Ammon's horn (tissue), 1 donor: ENCODE data around the gene FNTB.
A peak's percentile ranks its signal among the peaks of the same experiment; 100 is the strongest.
"Not testable (repeated sequence)": the region's sequence is repeated elsewhere in the genome, so short reads cannot be mapped to it uniquely, and the experiment has no call there.

ENCODE experiments used
- DNase-seq: peaks from one replicate; pipeline ENCODE4 v3.0.0-alpha.2; 2016; ENCODE audit warnings: low spot score

The FNTB gene

DNA sequence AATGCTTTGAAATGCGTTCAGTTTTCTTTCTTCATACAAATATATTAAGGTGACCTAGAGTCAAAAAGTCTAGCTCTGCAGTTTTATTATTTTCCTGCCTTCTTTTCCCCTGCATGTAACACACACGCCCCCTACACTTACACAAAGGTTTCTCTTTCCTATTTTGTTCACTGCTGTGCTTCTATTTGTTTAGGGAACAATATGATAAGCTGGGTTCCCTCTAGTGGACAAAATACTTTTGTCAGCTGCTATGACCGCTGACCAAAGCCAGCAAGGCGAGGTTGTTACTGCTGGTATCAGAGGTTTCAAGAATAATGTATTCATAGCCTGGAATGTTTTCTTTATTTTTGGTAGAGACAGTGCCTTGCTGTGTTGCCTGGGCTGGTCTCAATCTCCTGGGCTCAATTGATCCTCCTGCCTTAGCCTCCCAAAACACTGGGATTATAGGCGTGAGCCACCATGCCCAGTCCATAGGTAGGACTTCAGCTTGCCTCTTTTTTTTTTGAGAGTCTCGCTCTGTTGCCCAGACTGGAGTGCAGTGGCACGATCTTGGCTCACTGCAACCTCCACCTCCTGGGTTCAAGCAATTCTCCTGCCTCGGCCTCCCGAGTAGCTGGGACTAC is 33.4 kb downstream of the FNTB start:
- DNase-seq = peak; percentile 87

DNA sequence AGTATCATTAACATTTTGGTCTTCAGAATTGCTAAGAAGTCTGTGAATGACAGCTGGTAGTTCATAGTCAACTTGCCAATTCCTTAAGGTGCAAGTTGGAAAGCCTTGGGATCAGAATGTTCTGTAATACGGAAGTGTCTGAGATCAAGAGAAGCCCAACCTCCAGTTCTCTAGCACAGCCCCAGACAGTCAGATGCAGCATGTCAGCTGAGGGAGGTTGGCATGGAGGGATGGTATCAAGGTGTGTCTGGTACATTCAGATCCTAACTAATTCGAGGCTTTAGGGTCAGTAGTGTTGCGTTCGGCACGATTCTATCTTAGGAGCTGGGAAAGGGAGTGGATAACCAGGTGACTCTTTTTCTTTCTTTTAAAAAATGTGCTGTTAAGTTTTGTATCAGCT is 38.3 kb downstream of the FNTB start:
- DNase-seq = no peak

DNA sequence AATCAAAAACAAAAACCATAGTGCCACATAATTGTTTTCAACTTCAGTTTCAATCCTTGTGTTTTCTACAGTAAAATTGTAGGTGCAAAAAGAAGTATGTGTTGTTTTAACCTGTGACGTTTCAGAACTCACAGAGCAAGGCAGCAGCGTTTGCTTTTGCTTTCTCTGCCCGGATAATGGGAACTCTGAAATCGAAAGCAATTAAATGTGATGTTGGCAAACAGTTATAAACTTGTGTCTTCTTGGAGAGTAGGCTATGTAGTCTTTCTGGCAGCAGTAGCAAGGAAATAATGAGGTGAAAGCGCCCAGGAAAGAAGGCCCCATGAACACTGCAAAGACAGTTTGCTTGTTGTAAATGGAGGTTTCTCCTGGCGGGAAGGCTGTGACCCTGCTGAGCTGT is 39.1 kb downstream of the FNTB start:
- DNase-seq = no peak

DNA sequence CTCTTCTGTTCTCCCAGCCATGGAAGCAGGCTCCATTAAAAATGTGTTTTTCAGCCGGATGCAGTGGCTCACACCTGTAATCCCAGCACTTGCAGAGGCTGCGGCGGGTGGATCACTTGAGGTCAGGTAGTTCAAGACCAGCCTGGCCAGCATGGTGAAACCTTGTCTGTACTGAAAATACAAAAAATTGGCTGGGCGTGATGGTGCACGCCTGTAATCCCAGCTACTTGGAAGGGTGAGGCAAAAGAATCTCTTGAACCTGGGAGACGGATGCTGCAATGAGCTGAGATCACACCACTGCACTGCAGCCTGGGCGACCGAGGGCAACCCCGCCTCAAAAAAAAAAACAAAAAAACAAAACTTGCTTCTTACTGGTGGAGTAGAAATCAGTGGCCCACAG is 39.8 kb downstream of the FNTB start:
- no peak for DNase-seq

DNA sequence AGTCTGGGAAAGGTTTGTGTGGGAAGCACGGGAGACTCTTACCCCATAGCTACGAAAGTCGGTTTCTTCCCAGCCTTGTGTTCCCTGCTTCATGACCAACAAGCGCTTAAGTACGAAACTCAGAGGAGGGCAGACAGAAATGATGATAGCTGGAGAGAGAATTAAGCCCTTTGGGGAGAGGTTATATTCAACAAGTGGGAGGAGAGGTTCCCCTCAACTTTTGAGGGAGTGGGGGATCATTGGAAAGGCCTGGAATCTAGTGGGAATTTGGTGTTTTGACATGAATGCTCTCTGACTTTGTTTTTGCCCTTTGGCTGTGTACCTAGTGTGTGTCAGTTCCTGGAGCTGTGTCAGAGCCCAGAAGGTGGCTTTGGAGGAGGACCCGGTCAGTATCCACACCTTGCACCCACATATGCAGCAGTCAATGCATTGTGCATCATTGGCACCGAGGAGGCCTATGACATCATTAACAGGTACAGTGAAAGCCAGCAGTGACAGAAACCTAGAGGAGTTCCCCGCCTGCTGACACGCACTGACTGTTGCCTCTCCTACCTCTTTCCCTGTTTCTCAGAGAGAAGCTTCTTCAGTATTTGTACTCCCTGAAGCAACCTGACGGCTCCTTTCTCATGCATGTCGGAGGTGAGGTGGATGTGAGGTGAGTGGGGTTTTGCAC is 40.6 kb downstream of the FNTB start:
- DNase-seq = no peak

DNA sequence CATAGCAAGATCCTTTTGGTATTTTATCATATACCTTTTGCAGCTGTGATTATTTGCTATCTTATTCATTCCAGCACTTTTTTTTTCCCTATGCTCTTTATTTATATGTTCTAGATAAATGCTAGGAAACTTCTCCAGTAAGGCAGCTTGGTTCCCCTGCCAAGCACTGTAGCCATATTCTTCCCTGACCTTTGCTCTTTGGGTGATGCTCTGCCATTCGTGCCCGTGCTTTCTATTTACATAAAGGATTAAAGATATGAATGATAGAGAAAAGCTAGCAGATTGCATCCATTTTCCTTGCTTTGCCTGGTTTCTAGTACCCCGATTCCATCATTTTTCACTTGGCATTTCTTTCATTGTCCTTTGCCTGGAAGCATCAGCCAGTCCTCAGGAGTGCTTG is 42.2 kb downstream of the FNTB start:
- no peak for DNase-seq

DNA sequence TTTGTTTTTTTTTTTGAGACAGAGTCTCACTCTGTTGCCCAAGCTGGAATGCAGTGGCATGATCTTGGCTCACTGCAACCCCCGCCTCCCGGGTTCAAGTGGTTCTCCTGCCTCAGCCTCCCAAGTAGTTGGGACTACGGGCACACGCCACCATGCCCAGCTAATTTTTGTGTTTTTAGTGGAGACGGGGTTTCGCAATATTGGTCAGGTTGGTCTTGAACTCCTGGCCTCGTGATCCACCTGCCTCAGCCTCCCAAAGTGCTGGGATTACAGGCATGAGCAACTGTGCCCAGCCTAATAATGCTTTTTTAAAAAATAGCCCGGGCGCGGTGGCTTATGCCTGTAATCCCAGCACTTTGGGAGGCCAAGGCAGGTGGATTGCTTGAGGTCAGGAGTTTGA is 44.6 kb downstream of the FNTB start:
- DNase-seq = not testable (repeated sequence)

DNA sequence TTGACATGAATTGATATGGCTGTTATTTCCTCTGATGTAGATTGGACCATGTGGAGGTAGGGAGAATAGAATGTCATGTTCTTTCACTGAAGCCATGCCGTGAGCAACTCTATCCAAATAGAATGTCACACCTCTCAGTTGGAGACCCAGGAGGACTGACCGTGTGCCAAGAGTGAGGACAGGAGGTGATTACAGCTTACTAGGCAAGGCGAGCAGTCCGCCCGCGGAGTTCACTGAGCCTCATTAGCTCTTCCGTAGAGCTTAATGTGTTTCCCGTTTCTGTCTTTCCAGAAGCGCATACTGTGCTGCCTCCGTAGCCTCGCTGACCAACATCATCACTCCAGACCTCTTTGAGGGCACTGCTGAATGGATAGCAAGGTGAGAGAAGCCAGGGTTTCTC is 45.6 kb downstream of the FNTB start:
- DNase-seq = no peak

DNA sequence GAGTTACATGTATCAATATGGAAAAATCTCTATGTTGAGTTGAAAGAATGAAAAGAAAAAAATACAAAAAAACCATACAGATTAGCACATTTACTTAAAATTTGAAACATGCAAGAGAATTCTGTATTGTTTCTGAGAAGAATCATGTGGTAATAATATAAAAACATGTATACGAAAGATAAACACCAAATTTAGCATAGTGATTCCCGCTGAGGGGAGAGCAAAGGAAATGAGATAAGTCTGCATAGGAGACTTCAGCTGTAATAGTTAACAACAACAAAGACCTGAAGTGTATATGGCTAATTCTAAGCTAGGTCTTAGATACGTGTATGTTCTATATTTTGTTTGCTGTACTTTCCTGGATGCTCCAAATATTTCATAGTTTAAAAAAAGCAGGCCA is 46.5 kb downstream of the FNTB start:
- no peak for DNase-seq

DNA sequence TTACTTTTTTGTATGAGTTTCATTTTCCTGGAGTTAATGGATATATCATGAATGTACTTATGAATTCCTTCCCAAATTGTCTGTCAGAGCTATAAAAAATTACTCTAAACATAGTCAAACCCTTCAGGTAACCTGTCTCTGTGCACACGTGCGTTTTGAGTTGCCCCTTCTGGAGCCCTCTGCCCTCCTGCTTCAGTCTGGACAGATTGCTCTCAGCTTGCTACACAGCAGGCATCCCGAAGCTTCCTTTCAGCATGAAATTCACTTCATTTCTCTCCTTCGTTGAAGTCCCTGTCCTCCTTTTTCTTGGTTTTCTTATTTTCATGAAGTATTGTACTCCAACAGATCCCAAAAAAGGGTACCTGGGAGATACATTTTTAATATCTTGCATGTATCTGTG is 47.3 kb downstream of the FNTB start:
- DNase-seq = no peak

DNA sequence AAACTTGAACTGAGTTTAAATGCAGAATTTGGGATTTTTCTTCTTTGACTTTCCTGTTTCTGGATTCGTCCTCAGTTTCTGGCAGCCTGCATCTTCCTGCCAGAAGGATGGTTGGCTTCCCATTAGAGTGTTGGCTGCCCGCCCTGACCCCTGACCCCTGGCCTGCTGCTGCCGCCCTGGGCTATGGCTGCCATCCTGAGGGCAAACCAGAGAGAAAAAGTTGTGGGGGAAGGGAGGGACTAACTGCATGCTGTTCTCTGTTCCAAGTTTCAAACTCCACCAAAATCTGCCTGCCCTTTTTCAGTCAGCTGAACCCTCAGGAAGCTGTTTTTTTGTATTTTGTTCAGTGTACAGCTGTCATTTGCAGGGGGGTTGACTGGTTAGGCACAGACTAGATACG is 48.4 kb downstream of the FNTB start:
- peak; percentile 62 for DNase-seq

DNA sequence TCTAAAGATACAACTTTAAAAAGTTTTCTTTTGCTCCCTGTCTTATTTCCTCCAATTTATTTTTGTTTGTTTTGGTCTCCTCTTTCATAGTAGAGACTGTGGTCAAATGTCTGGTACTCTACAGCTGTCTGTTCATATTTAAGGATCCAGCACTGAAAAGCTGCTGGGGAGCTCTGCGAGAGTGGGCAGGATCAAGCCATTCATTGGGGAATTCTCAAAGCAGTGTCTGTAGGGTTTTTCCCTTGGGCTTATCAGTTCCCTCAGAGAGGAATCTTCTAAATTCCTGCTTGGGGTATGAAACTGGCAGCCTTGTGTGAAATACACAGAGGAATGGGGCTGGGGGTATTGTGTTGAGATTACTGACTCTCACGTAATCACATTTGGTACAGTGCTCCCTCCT is 52.3 kb downstream of the FNTB start:
- no peak for DNase-seq

DNA sequence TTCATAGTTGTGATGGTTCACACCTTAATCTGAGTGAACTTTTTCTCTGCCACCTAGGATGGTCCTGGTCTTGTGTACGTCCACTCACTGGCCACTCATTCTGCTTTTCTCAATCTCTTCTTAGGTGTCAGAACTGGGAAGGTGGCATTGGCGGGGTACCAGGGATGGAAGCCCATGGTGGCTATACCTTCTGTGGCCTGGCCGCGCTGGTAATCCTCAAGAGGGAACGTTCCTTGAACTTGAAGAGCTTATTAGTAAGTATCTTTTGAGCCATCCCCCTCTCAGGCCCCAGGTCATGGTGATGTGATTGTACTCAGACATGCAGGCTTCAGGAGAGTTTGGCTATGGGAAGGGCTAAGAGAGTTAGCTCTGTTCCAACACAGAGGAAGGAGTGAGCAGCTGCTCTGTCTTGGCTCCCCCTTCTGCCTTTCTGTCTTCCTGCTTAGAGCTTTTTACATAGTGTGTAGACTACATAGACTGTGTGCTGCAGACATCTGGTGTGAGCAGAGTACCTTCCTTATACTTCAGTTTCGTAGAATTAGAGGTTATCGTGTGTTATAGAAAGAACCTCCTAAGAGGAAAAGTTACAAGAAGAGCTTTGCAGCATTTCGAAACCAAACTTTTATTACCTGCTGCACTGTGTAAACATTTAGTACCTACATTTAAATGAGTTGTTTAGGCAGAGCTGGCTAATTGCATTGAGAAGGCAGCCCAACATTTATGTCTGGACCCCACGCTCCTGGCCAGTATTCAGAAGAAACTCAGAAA is 54.2 kb downstream of the FNTB start:
- DNase-seq = no peak

DNA sequence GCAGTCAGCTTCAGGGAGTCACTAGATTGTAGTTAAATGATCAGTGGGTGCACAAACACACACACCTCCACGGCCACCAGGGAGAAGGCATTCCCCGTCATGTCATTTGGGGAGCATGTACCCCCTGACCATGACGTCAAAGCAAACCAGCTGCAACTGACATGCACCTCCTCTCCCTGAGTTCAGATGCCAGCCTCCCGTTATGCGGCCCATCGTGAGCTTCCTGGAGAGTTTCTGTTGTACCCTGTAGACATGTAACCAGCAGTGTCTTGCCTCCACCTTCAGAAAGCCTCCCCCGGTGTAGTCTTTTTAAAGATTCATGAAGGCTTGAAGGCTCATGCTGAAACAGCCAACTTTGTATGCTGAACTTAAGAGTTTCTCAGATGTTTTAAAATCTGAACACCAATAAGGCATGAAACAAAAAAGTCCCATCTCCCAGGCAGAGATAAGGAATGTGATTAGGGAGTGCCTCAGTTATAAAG is 54.8 kb downstream of the FNTB start:
- DNase-seq = no peak

DNA sequence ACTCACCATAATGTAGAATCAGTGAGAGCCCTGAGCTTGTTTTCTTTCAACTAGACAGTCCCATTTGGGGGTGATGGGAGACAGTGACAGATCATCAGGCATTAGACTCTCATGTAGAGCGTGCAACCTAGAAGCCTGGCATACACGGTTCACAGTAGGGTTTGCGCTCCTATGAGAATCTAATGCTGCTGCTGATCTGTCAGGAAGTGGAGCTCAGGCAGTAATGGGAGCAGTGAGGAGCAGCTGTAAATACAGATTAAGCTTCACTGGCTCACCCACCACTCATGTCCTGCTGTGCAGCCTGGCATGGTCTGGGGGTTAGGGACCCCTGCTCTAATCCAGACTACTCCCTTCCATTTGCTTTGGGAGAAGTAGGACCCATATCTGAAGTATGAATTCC is 55.6 kb downstream of the FNTB start:
- DNase-seq = no peak

DNA sequence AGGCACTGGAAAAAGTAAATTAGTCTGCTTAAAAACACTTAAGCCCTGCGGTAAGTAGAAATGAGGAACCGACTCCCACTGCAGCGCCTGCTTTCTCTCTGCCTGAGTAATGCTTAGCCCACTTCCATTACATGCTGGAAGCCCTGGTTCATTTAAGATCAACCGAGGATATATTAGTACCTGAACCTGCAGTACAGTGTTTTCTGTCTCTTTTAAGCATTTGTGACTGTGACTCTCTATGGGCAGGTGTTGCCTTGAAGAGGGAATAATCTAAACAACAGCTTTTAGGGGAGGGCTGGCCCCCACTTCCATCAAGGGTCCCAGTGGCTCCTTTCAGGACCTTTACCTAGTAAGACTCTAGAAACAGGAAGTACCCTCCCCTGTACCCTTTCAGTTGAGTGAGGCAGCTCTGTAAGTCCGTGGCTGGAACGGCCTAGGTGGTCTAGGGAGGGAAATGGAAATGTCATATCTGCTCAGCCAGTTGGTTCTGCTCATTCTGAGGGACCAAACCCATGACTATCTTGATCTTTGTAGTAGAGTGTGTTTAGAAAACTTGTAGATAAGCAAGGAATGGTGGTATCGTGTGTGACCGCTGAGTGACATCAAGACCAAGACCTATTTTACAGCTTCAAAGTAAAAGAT is 56.2 kb downstream of the FNTB start:
- DNase-seq = peak; percentile 42

DNA sequence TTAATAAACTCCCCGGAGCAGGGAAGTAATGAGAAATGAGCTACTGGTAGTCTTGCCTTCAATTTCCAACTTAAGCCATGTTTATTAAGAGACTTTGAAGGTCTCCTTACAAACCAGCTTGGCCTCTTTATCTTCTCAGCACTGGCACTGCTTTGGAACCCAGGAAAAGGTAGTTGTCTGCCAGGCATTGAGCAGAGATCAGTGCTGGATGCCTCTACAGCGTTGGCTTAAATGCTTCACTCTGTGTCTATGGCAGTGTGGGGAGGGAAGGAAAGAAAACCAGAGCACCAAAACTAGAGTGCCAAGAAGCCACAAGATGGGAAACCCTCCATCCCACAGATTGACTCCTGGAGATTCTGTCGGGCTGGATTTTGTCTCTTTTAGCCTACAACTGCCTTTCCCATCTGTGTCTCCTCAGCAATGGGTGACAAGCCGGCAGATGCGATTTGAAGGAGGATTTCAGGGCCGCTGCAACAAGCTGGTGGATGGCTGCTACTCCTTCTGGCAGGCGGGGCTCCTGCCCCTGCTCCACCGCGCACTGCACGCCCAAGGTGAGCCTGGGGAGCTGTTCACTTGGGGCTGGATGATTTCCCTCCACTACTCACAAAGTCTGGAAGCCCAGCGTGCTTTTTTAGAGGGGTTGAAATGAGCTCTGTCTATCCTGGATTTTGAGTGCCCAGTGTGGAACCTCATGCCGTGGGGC is 57.3 kb downstream of the FNTB start:
- no peak for DNase-seq

DNA sequence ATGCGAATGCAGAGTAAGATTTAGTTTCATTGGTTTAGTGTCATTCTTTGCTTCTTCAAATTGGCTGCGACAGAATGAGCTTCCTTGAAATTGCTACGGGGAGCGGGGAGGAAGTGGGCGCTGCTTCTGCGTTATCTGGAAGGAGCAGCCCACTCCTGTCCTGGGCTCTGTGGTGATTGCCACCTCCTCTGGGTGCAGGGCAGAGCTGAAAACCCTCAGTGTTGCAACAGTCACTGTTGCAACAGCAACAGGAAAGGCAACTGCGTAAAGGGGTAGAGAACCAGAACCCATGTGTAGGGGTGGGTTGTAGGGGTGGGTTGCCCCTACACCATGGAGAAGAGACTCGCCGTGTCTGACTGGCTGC is 57.9 kb downstream of the FNTB start:
- DNase-seq = peak; percentile 68

DNA sequence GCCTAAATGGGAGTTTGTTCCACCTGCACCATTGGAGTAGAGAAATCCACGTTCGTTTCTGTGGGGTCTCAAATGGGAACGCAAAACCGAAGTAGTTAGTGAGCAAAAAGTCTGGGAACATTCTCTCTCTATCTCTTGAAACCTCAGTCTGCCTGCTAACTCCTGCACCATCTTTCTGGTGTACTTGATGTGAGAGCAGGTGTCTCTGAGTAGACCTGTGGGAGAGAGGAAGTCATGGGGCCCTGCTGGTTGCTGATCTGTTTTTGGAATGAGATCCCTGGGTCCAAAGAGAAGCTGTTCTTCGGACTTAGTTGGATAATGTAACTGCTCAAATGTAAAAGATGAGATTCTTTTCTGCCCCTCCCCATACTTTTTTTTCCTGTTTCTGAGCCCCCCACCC is 58.3 kb downstream of the FNTB start:
- DNase-seq = no peak

DNA sequence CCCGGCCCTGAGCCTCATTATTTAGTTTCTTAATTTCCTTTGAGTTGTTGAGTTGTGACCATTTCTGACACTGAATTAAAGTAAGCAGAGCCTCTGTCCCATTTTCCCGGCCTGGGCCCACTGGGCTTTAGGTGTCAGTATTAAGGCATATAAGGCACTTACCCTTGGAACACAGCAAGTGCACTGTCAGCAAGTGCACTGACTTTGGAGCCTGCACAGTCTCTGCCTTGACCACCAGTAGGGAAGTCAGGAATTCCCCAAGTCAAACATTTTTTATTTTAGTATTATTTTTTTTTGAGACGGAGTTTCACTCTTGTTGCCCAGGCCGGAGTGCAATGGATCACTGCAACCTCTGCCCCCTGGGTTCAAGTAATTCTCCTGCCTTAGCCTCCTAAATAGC is 59.0 kb downstream of the FNTB start:
- no peak for DNase-seq

DNA sequence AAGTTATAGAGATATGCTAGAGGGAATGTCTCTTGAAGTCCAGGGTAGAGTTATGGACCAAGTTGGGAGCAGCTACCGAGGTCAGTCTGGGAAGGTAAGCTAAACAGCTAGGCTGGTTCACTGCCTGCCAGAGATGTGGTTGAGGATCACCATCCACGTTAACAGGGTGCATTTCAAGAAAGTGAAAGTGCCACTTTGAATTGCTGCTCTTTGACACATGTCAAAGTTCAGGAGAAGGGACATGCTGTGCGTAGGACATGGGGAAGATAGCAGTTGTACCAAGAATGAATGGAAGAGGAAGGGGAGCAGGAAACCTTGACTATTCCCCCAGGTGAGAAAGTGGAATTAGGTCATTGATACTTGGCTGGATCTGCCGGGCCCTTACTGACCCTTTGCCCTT is 66.1 kb downstream of the FNTB start:
- DNase-seq = no peak

DNA sequence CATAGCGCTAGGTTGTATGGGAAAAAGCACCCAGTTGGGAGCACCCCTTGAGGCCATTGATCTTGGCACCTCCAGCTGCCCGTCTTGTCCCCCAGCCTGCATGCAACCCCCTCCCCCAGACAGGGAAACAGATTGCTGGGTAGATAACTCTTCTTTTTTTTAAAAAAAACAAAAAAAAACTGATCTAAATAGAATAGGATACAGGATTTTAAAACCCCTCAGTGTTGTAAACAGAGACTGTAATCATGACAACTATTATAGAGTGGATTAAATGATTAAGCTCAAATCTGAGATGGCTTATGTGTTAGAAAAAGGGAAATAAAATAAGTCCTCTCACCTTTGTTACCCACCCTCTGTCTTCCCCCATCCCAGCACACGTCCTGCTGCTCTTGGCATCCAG is 66.8 kb downstream of the FNTB start:
- DNase-seq = no peak
